GM18519 (cell line): ENCODE data around the gene OR2D3.
A peak's percentile ranks its signal among the peaks of the same experiment; 100 is the strongest.
"Not testable (repeated sequence)": the region's sequence is repeated elsewhere in the genome, so short reads cannot be mapped to it uniquely, and the experiment has no call there.

ENCODE experiments used
- ATAC-seq: cut with Tn5 transposase; IDR thresholded peaks from one replicate; pipeline ENCODE4 v1.9.1; 2021; ENCODE audit warnings: mild to moderate bottlenecking, moderate library complexity; ENCODE audit not compliant: unreplicated experiment, low FRiP score

The OR2D3 gene

GRCh38 chr11:6920702-6921101, at the start of gene OR2D3:
OR2D3 (plus strand) TSS chr11:6921002; CDS start chr11:6921002, 0 bp downstream.
- no peak for ATAC-seq

GRCh38 chr11:6871278-6871677, 49.5 kb upstream of the OR2D3 start:
- ATAC-seq: no peak

GRCh38 chr11:6875761-6876160, 45.0 kb upstream of the OR2D3 start:
- ATAC-seq: no peak

- ATAC-seq: no peak
These were observed 44.5 kb upstream of the OR2D3 start, which contains the start of gene OR10A4 for GRCh38 chr11:6876325-6876724. OR10A4 (plus strand) TSS chr11:6876625; CDS start chr11:6876648, 23 bp downstream.

- no peak for ATAC-seq
These were observed 43.9 kb upstream of the OR2D3 start for GRCh38 chr11:6876914-6877313.

GRCh38 chr11:6882751-6883150, 38.1 kb upstream of the OR2D3 start:
- no peak for ATAC-seq

GRCh38 chr11:6887711-6888110, 33.1 kb upstream of the OR2D3 start:
- not testable (repeated sequence) for ATAC-seq

- ATAC-seq: no peak
These were observed 32.0 kb upstream of the OR2D3 start for GRCh38 chr11:6888830-6889229.

- peak; percentile 53 for ATAC-seq
These were observed 31.0 kb upstream of the OR2D3 start for GRCh38 chr11:6889835-6890234.

GRCh38 chr11:6892400-6892799, 28.4 kb upstream of the OR2D3 start, which contains the start of gene OR2D2:
OR2D2 (minus strand) TSS chr11:6892500; CDS start chr11:6892500, 0 bp downstream.
- ATAC-seq: no peak

- ATAC-seq: no peak
These were observed 26.7 kb upstream of the OR2D3 start for GRCh38 chr11:6894097-6894496.

- ATAC-seq: peak; percentile 95
These were observed 25.8 kb upstream of the OR2D3 start for GRCh38 chr11:6895010-6895409.

- ATAC-seq: no peak
These were observed 21.9 kb upstream of the OR2D3 start for GRCh38 chr11:6898911-6899310.

- ATAC-seq: no peak
These were observed 20.3 kb upstream of the OR2D3 start for GRCh38 chr11:6900327-6900999.

GRCh38 chr11:6904804-6905203, 16.0 kb upstream of the OR2D3 start:
- ATAC-seq: not testable (repeated sequence)

GRCh38 chr11:6911378-6911777, 9.4 kb upstream of the OR2D3 start:
- no peak for ATAC-seq

- ATAC-seq: no peak
These were observed 8.9 kb upstream of the OR2D3 start for GRCh38 chr11:6911948-6912347.

- ATAC-seq: no peak
These were observed 1.1 kb upstream of the OR2D3 start for GRCh38 chr11:6919698-6920097.

- no peak for ATAC-seq
These were observed 4.3 kb downstream of the OR2D3 start for GRCh38 chr11:6925007-6925577.

- peak; percentile 11 for ATAC-seq
These were observed 4.9 kb downstream of the OR2D3 start for GRCh38 chr11:6925636-6926207.

GRCh38 chr11:6926208-6927029, 5.6 kb downstream of the OR2D3 start, which contains the start of gene ZNF215:
ZNF215 (plus strand) TSS chr11:6926426; CDS start chr11:6932273, 5,847 bp downstream.
- peak; percentile 78 for ATAC-seq
